ENCODE results near the gene COG5.
A peak's percentile ranks its signal among the peaks of the same experiment; 100 is the strongest.

DNA sequence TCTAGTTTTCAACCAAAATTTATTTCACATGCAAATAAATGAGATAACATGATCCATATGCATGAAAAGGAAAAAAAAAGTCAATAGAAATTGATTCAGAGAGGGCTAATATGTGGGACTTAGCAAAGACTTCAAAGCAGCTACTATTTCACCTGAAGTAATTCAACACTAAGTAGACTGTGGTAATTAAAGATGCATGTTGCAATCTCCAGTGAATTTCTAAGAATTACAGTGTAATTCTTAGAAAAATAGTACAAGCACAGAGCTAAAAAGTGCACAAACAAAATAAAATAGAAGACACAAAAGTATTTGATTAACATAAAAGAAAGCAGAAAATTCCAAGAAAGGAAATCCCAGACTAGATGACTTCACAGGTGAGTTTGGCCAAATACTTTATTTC lies 68.2 kb downstream of the COG5 start:
- TF ChIP-seq TAF15 (IDR thresholded peaks at IDR 0.05; ENCODE audit: low read depth, low read length) (no peak), BHLHE40 (IDR thresholded peaks at IDR 0.05; ENCODE audit: low read length) (no peak), BCL6 (CRISPR knock-in tag; IDR thresholded peaks at IDR 0.05) (no peak), ZNF764 (CRISPR knock-in tag; IDR thresholded peaks at IDR 0.05; ENCODE audit: low read depth) (no peak), SREBF1 (IDR thresholded peaks at IDR 0.05; ENCODE audit: borderline replicate concordance, low read depth, low read length) (no peak), PTBP1 (IDR thresholded peaks at IDR 0.05; ENCODE audit: low read depth, low read length) (no peak), CEBPB (tag; IDR thresholded peaks at IDR 0.05) (peak; percentile 88), ZNF77 (CRISPR knock-in tag; IDR thresholded peaks at IDR 0.05) (no peak), RBM17 (IDR thresholded peaks at IDR 0.05; ENCODE audit: borderline replicate concordance, low read depth, low read length) (no peak), ZNF274 (IDR thresholded peaks at IDR 0.05; ENCODE audit: borderline replicate concordance, low read depth, low read length) (no peak), L3MBTL2 (IDR thresholded peaks at IDR 0.05) (no peak)
- TF ChIP-seq, protein P1, sequence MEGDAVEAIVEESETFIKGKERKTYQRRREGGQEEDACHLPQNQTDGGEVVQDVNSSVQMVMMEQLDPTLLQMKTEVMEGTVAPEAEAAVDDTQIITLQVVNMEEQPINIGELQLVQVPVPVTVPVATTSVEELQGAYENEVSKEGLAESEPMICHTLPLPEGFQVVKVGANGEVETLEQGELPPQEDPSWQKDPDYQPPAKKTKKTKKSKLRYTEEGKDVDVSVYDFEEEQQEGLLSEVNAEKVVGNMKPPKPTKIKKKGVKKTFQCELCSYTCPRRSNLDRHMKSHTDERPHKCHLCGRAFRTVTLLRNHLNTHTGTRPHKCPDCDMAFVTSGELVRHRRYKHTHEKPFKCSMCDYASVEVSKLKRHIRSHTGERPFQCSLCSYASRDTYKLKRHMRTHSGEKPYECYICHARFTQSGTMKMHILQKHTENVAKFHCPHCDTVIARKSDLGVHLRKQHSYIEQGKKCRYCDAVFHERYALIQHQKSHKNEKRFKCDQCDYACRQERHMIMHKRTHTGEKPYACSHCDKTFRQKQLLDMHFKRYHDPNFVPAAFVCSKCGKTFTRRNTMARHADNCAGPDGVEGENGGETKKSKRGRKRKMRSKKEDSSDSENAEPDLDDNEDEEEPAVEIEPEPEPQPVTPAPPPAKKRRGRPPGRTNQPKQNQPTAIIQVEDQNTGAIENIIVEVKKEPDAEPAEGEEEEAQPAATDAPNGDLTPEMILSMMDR (IDR thresholded peaks at IDR 0.05 in 2 of 3, conservative IDR thresholded peaks at IDR 0.05 in 1 of 3; ENCODE audit: insufficient read depth in 2 of 3, low read depth in 1 of 3, low read length in 3 of 3): no peak
- TF ChIP-seq, protein P2, sequence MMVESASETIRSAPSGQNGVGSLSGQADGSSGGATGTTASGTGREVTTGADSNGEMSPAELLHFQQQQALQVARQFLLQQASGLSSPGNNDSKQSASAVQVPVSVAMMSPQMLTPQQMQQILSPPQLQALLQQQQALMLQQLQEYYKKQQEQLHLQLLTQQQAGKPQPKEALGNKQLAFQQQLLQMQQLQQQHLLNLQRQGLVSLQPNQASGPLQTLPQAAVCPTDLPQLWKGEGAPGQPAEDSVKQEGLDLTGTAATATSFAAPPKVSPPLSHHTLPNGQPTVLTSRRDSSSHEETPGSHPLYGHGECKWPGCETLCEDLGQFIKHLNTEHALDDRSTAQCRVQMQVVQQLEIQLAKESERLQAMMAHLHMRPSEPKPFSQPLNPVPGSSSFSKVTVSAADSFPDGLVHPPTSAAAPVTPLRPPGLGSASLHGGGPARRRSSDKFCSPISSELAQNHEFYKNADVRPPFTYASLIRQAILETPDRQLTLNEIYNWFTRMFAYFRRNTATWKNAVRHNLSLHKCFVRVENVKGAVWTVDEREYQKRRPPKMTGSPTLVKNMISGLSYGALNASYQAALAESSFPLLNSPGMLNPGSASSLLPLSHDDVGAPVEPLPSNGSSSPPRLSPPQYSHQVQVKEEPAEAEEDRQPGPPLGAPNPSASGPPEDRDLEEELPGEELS (CRISPR knock-in tag; IDR thresholded peaks at IDR 0.05; ENCODE audit: borderline replicate concordance): no peak
- TF ChIP-seq, protein P3, sequence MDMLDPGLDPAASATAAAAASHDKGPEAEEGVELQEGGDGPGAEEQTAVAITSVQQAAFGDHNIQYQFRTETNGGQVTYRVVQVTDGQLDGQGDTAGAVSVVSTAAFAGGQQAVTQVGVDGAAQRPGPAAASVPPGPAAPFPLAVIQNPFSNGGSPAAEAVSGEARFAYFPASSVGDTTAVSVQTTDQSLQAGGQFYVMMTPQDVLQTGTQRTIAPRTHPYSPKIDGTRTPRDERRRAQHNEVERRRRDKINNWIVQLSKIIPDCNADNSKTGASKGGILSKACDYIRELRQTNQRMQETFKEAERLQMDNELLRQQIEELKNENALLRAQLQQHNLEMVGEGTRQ (CRISPR knock-in tag; IDR thresholded peaks at IDR 0.05): no peak
